HG02884 (cell line): Measurements from ENCODE around the gene MBTPS1.

Experiments
- ATAC-seq: cut with Tn5 transposase; IDR thresholded peaks from one replicate; pipeline ENCODE4 v1.9.1; 2021; ENCODE audit warnings: mild to moderate bottlenecking, moderate library complexity; ENCODE audit not compliant: unreplicated experiment

Gene MBTPS1

GRCh38 chr16:84055801-84056634, 60.7 kb downstream of the MBTPS1 start:
- no peak for ATAC-seq

- no peak for ATAC-seq
Observed at GRCh38 chr16:84055366-84055765, 61.4 kb downstream of the MBTPS1 start.

GRCh38 chr16:84054916-84055315, 61.8 kb downstream of the MBTPS1 start:
- no peak for ATAC-seq

- ATAC-seq: no peak
Observed at GRCh38 chr16:84054271-84054670, 62.5 kb downstream of the MBTPS1 start.

- no peak for ATAC-seq
Observed at GRCh38 chr16:84053237-84053636, 63.5 kb downstream of the MBTPS1 start.

GRCh38 chr16:84052071-84052622, 64.6 kb downstream of the MBTPS1 start:
- ATAC-seq: no peak

GRCh38 chr16:84050316-84050715, 66.4 kb downstream of the MBTPS1 start:
- no peak for ATAC-seq

- ATAC-seq: no peak
Observed at GRCh38 chr16:84049403-84050060, 67.2 kb downstream of the MBTPS1 start.

- ATAC-seq: no peak
Observed at GRCh38 chr16:84048871-84049270, 67.9 kb downstream of the MBTPS1 start.

GRCh38 chr16:84048270-84048669, 68.5 kb downstream of the MBTPS1 start:
- no peak for ATAC-seq

GRCh38 chr16:84047626-84048025, 69.1 kb downstream of the MBTPS1 start:
- ATAC-seq: no peak

- ATAC-seq: no peak
Observed at GRCh38 chr16:84047206-84047605, 69.5 kb downstream of the MBTPS1 start.

- ATAC-seq: no peak
Observed at GRCh38 chr16:84045818-84046470, 70.8 kb downstream of the MBTPS1 start.

GRCh38 chr16:84045001-84045817, 71.5 kb downstream of the MBTPS1 start:
- no peak for ATAC-seq

GRCh38 chr16:84044118-84044488, 72.6 kb downstream of the MBTPS1 start:
- ATAC-seq: no peak

GRCh38 chr16:84043486-84044117, 73.1 kb downstream of the MBTPS1 start:
- no peak for ATAC-seq

- ATAC-seq: no peak
Observed at GRCh38 chr16:84042879-84043485, 73.8 kb downstream of the MBTPS1 start.

GRCh38 chr16:84042308-84042878, 74.3 kb downstream of the MBTPS1 start, which contains the start of gene SLC38A8:
TSS of gene SLC38A8 (minus strand) at chr16:84042795. CDS start at chr16:84042157, 638 bp downstream.
- ATAC-seq: no peak

- no peak for ATAC-seq
Observed at GRCh38 chr16:84041881-84042280, 74.9 kb downstream of the MBTPS1 start.
